NCI-H774 (cell line): ENCODE data around the gene NLGN2.
"Not testable (repeated sequence)": the region's sequence is repeated elsewhere in the genome, so short reads cannot be mapped to it uniquely, and the experiment has no call there.

Experiments
- DNase-seq: peaks from one replicate; lab custom pipeline; 2025; lab: John Stamatoyannopoulos, UW

The NLGN2 gene

DNA sequence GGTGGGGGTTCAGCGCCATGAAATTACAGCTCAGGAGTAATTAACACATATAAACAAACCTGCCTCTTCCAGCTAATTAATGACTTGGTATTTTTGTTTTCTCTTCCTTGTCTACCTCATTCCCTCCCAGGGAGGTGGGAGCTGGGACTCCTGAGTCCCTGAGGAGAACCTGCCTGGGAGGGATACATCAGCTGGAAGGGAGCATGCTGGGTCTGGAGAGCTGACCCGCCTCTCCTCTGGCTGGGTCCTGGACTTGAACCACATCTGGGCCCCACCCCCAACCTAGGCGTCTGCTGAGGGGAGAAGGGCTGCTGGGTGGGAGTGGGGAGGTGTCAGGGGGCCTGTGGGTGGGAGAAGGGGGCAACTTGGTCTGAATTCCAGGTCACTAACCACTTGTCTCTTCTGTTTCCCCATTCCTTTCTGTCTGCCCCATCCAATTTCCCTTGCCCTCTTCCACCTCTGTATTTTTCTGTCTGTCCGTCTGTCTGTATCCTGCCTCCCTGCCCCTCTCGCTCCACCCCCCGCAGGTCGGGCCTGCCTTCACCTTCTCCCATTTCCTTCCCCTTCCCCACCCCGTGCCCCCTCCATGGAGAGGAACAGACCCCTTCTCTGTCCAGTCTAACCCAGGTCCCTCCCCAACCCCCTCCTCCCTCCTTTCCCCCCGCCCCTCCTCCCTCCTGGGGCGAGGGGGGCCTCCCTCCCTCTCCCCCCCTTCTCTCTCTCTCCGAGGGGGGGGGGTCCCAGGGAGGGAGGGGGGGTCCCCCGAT, at the start of gene NLGN2:
Gene NLGN2, plus strand, starts transcription at position 361 of the 767 bp plus-strand sequence. CDS start 411 bp downstream, outside the sequence.
- no peak for DNase-seq

DNA sequence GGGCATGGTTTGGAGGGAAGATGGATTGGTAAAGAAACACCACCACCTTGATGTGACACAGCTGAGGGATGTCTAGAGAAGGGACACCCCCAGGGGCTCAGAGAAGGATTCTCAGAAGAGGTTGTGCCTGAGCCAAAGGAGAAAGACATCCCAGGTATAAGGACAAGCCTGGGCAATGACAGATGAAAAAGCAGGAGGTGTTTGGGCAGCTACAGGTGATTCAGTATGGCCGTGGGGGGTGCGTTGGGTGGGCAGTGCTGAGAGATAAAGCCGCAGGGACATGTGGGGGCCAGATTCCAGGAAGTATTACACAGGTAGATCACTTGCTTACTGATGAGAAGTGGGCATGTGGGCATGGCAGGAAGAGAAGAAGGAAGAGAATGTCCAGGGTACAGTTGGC, 45.7 kb upstream of the NLGN2 start:
- no peak for DNase-seq

DNA sequence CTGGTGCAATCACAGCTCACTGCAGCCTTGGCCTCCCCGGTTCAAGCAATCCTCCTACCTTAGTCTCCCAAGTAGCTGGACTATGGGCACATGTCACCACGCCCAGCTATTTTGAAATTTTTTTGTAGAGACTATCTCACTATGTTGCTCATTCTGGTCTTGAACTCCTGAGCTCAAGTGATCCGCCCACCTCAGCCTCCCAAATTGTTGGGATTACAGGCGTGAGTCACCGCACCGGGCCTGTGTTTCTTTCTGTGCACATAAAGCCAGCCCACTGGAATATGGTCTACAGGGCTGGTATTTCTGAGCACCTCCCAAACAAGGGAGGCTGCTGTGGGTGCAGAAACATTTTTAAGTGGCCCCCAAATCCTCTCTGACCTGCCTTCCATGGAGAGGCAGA, 44.3 kb upstream of the NLGN2 start:
- no peak for DNase-seq

DNA sequence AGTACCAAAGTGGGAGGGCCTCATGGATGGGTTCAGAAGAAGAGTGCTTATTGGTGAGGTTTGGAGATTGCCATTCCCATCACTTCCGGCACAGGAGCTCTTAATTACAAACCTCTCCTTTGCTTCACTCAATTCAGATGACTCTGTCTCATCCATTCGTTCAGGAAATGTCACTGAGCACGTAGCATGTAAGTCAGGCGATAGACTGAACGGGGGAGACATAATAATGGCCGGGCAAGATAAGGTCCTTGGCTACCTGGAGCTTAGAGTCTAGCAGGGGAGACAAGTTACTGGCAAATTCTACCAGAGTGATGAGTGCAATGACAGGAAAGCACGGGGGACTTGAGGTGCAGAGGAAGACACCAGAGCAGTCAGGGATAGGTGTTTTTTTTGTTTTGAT, 41.7 kb upstream of the NLGN2 start:
- DNase-seq = not testable (repeated sequence)

DNA sequence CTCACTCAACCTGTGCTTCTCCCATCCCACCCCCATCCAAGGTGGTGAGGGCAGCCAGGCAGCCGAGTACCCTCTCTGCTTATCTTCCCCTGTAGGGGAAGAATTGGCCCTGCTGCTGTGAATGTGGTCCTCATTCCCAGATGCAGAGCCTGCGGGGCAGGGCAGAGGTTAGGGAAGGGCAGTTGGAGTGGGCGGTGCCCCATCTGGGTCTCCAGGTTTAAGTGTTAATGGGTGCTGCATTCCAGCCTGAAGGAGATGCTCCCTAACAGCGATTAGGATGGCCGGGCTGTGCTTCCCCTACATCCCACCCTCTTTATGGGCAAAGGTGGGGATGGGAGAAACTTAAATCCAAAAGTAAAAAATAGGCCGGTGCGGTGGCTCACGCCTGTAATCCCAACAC, 40.6 kb upstream of the NLGN2 start:
- no peak for DNase-seq

DNA sequence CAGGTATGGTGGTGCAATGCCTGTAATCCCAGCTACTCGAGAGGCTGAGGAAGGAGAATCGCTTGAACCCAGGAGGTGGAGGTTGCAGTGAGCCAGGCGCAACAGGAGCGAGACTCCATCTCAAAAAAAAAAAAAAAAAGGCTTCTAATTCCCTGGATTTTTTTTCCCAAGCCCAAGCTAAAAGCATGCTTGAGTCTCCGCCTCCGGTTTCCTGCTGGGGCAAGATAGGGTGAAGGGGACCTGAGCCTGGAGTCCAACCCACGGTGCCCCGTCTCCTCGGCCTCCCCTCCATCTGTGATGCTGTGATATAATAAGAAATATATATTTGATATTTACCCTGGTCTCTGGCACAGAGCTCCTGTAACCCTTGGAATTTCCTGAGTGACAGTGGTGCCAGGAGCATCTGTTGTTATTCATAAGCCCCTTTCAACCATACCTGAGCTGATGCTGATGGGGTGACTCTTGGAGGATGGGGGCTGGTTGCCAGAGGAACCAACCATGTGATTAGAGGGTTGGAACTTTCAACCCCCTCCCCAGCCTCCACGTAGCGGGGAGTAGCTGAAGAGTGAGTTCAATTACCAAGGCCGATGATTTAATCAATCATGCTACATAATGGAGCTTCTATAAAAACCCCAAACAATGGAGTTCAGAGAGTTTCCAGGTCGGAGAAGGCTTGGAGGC, 39.6 kb upstream of the NLGN2 start:
- DNase-seq = no peak

DNA sequence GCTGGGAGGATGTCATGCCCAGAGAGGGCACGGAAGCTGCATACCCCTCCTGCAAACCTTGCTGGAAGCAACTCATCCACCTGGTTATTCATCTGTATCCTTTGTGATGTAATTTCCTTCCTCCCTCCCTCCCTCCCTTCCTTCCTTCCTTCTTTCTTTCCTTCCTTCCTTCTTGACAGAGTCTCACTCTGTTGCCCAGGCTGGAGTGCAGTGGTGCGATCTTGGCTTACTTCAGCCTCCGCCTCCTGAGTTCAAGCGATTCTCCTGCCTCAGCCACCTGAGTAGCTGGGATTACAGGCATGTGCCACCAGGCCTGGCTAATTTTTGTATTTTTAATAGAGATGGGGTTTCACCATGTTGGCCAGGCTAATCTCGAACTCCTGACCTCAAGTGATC, 39.0 kb upstream of the NLGN2 start:
- not testable (repeated sequence) for DNase-seq

DNA sequence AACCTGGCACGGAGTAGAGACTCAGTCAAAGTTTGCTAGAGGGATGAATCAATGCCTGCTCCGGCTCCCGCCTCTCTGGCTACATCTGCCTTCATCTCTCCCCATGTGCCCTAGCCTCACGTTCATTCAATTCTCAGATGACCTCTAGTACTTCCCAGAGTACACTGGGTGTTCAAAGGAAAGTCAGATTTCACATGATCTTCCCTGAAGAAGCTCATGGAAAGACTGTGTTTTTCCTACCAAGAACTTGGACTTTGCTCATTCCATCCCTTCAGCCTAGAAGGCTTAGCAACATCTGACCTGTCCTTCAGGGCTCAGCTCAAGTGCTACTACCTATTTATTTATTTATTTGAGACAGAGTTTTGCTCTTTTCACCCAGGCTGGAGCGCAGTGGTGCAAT, 37.8 kb upstream of the NLGN2 start:
- no peak for DNase-seq

DNA sequence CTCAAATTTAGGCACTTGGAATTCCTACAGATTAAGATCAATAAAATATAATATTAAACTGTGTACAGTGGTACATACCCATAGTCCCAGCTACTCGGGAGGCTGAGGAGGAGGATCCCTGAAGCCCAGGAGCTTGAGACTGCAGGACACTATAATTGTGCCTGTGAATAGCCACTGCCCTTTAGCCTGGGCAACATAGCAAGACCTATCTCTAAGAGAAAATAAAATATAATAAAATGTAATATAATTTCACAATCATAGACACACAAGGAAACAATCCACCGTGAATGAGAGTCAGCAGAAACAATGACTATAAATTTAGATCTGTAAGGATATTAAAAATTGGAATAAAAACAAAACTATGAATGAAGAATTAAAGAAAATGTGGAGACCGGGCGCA, 36.8 kb upstream of the NLGN2 start:
- no peak for DNase-seq

DNA sequence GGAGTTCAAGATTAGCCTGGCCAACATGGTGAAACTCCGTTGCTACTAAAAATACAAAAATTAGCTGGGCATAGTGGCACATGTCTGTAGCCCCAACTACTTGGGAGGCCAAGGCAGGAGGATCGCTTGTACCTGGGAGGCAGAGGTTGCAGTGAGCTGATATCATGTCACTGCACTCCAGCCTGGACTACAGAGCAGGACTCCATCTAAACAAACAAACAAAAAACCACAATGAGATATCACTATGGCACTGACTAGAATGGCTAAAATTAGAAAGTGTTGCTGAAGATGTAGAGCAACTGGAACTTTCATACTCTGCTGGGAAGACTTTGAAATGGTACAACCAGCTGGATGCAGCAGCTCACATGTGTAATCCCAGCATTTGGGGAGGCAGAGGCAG, 33.3 kb upstream of the NLGN2 start:
- no peak for DNase-seq

DNA sequence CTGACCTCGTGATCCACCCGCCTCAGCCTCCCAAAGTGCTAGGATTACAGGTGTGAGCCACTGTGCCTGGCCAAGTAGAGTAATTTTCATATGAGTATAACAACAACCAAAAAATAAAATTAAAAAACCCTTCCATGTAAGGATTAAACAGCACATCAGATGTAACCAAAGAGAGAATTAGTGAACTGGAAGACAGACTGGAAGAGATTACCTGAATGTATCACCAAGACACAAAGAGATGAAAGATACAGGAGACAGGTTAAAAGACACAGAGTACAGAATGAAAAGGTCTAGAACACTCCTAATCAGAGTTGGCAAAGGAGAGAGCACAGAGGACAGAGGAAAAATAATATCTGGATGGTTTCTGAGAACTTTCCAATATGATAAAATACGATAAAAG, 28.5 kb upstream of the NLGN2 start:
- no peak for DNase-seq

DNA sequence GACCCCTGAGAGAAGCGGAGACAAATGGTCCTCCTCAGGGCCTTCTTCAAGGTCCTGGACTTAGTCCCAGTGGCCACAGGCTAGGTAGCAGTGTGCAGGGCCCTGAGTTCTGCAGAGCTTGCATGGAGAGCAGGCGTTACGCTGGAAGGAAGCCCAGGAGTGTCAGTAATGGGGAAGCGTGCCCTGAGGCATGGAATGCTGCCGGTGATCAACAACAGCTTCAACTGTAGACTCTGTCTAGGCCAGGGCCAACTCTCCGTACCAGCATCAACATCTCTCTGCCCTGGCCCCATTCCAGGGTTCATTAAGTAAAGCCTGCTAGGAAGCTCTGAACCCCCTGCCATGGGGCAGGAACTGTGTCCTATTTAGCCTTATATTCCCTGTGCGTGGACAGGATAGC, 27.3 kb upstream of the NLGN2 start:
- DNase-seq = no peak

DNA sequence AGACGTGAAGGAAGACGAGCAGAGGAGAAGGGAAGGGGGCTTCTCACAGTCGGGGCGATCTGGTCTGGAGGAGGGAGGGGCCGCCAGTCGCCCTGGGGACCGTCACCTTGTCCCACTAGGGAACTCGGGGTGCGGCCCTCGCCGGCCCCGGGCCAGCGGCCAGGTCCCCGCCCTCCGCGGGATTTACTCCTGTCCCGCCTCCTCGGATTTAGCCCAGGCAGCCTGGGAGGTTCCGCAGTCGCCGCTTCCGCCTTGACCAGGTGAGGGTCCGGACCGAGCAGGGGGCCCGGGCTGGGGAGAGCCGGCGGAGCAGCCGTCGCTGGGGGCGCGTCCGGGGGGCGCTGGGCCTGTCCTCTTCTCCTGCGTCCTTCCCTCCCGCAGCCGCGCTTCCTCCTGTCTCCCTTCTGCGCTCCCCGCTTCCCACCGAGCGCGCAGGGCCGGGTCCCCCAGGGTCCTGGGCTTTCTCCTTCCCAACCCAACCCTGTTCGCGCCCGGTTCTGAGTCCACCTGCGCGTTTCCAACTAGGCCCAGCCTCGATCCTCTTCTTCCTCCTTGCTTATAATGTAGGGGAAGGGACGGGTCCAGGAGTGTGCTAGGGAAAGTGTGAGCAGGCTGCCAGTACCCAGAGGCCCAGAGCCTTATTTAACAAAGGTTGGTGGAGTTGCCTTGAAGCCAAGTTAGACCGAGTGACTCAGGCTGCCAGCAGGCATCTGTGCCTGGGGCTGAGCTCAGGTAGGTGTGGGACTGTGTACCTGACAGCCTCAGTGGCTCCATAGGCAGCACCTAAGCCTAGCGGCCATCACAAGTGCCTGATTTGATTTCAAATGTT, 26.6 kb upstream of the NLGN2 start, which contains the start of gene TNK1:
Gene TNK1, plus strand, starts transcription at position 235 of the 829 bp plus-strand sequence. CDS start 1,838 bp downstream, outside the sequence.
- no peak for DNase-seq

DNA sequence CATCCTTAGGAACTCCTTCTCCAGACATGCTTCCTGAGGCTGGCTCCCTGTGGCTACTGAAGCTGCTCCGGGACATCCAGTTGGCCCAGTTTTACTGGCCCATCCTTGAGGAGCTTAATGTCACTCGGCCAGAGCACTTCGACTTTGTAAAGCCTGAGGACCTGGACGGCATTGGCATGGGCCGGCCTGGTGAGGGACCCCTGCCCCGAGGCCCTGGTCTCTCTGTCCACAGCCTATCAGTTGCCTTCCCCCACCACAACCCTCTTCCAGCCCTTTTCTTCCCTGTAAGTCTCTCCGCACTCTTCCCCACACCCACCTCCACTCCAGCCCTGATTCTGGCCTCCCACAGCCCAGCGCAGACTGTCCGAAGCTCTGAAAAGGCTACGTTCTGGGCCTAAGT, 24.7 kb upstream of the NLGN2 start:
- DNase-seq = no peak

DNA sequence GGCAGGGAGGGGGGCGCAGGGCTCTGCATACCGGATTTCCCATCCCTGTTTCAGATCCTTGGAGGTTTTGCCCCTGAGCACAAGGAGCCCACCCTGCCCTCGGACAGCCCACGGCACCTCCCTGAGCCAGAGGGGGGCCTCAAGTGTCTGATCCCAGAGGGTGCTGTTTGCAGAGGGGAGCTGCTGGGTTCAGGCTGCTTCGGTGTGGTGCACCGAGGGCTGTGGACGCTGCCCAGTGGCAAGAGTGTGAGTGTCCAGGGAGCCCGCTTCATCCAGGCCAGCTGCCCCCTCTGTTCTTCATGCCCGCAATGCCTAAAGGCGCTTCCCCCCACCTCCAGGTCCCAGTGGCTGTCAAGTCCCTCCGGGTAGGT, 24.3 kb upstream of the NLGN2 start:
- DNase-seq = no peak

DNA sequence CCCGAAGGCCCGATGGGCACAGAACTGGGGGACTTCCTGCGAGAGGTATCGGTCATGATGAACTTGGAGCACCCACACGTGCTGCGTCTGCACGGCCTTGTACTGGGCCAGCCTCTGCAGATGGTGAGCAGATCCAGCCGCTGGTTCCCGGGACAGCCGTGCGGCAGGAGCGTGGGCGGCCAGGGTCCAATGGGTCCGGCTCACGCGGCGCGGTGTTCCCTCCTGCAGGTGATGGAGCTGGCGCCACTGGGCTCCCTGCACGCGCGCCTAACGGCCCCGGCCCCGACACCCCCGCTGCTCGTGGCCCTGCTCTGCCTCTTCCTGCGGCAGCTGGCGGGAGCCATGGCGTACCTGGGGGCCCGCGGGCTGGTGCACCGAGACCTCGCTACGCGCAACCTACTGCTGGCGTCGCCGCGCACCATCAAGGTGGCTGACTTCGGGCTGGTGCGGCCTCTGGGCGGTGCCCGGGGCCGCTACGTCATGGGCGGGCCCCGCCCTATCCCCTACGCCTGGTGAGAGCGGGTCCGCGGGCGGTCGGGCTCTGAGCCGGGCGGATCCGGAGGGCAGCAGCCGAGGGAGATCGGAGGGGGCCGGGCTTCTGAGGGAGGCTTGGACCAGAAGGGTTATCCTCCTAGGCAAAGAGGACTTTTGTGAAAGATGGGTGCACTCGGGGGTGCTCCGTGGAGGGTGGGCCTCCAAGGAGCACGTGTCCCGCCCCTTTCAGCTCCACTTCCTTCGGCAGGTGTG, 23.7 kb upstream of the NLGN2 start:
- peak; percentile 9 for DNase-seq

DNA sequence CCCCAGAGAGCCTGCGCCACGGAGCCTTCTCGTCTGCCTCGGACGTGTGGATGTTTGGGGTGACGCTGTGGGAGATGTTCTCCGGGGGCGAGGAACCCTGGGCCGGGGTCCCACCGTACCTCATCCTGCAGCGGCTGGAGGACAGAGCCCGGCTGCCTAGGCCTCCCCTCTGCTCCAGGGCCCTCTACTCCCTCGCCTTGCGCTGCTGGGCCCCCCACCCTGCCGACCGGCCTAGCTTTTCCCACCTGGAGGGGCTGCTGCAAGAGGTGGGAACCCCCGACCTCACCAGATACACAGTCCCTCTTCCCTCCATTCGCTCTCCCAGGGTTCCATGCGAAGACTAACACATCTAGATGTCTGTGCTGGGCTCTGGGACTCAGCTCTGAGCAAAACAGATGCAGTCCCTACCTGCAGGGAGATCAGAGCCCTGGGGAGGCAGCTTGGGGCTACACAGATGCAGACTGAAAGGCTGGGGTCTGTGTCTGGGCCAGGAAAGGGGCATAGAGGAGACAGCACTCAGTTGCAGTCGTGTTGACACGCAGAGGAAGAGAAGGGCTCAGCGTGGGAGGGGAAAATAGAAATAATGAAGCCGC, 23.1 kb upstream of the NLGN2 start:
- no peak for DNase-seq

DNA sequence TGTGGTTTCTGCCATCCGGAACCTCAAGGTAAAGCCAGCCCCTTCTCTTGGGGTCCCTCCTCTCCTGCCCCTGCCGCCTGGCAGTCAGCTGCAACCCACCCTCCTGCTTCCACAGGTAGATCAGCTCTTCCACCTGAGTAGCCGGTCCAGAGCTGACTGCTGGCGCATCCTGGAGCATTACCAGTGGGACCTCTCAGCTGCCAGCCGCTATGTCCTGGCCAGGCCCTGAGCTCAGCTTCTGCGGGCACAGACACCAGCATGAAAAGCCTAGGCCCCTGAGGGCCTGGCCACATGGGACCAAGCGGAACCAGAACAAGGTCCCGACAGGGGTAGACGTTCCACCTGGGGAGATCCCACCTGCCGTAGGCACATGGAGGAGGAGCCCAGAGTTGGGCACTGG, 18.8 kb upstream of the NLGN2 start:
- DNase-seq = no peak

DNA sequence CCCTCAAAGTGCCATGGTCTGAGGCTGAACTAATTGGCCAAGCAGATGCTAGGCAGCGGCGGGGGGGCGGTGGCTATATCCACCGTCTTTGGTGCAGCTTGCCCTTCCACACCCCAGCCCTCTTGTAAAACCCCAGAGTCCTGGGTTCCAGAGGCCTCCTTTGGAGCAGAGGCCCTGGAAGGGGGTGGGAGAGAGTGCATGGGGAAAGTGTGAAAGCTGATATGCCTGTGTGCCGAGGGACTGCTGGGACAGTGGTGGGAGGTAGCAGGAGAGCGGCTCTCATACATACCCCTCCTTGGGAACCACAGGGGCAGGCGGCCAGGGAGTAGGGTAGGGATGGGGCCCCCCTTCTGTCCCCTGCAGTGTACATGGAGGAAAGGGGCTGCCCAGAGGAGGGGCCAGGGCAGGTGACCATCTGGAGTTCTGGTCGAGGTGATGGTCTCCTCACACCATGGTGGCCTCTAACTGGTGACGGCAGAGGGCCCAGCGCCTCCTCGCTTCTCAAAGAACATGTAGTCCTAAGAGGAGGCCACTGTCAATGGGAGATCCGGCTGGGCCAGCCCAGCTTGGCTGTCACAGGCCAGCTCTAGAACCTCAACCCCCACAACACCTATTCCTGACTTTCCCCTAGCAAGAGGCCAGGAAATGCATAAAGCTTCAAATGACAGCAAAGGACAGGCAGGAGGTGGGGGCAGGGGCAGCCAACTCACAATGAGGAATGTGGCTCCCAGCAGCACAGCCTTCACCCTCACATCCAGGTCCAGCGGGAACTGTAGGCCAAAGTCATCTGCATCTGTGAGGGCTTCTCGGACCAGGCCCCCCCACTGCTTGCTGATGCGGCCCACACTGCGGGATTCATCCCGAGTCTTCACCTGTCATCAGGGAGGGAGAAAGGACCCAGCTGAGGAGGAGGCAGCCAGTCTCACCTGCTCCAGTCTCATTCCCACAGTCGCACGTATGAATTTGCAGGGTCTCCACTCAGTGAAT, 17.4 kb upstream of the NLGN2 start:
- DNase-seq = no peak

DNA sequence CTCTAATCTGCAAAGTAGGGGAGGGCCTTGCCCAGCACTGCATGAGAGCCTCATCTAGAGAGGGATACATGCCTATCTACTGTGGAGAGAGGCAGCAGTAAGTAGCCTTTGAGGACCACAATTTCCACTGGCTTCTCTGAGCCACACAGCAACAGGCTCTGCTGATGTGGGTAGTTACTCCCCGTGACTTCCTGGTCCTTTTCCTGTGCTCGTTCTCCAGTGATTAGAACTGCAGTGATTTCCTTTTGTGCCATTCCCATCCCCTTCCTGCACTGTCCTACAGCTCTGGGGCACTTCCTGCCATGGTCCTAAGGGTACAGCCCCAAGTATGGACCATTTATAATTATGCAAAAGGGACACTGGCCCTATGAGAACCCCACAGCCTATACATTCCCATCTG, 16.3 kb upstream of the NLGN2 start:
- DNase-seq = no peak
